ENCODE measurements around the gene GFPT2. TPM values are rescaled to one million over a fixed set of nuclear protein-coding genes. Genes with fewer than 3 reads are reported as not detected.
A peak's percentile ranks its signal among the peaks of the same experiment; 100 is the strongest.

Gene GFPT2
- polyA plus RNA-seq, 4 donors = 0.54 to 4.5 (median 1.1) TPM

- DNase-seq = no peak
- Histone ChIP-seq H3K9me3 (ENCODE audit: control insufficient read depth in 2 of 2, insufficient read depth in 1 of 2, low read depth in 1 of 2, low read length in 1 of 2) (no peaks in the 10 kb centered on the region), H3K4me3 (ENCODE audit: low read depth in 1 of 3, low read length in 3 of 3) (no peak overlapping the region), H3K27me3 (ENCODE audit: control insufficient read depth in 3 of 3, insufficient read depth in 3 of 3, low read length in 3 of 3) (no peaks in the 10 kb centered on the region), H3K27ac (ENCODE audit: low read depth in 1 of 3, low read length in 2 of 3) (no peak overlapping the region), H3K36me3 (ENCODE audit: control insufficient read depth in 3 of 3, insufficient read depth in 2 of 3, low read depth in 1 of 3, low read length in 3 of 3) (no peaks in the 10 kb centered on the region), H3K4me1 (ENCODE audit: control insufficient read depth in 3 of 3, insufficient read depth in 2 of 3, low read depth in 1 of 3, low read length in 2 of 3) (no peaks in the 10 kb centered on the region)
- FAIRE-seq = no peak
- WGBS, 3 donors = 86 to 90% (median 86%) methylated on average over 22 to 23 of the region's 23 CpGs
Measured at GRCh38 chr5:180318456-180319089, 34.6 kb downstream of the GFPT2 start.

- FAIRE-seq = no peak
- WGBS, 3 donors = 90 to 92% (median 91%) methylated on average over 20 of the region's 20 CpGs
Measured at GRCh38 chr5:180316586-180316985, 36.5 kb downstream of the GFPT2 start.

GRCh38 chr5:180315762-180316212 is 37.3 kb downstream of the GFPT2 start:
- no peak overlapping the region for H3K27ac ChIP-seq (ENCODE audit: low read depth in 1 of 3, low read length in 2 of 3)
- FAIRE-seq (no peak), DNase-seq (peak; percentile 47 to 60)
- no peaks in the 10 kb centered on the region for H3K27me3 ChIP-seq (ENCODE audit: control insufficient read depth in 3 of 3, insufficient read depth in 3 of 3, low read length in 3 of 3)
- 62 to 65% (median 62%) methylated on average over 9 of the region's 9 CpGs for WGBS, 3 donors
- H3K4me3 ChIP-seq (ENCODE audit: low read depth in 1 of 3, low read length in 3 of 3) = no peak overlapping the region
- H3K9me3 ChIP-seq (ENCODE audit: control insufficient read depth in 2 of 2, insufficient read depth in 1 of 2, low read depth in 1 of 2, low read length in 1 of 2) = no peaks in the 10 kb centered on the region
- H3K4me1 ChIP-seq (ENCODE audit: control insufficient read depth in 3 of 3, insufficient read depth in 2 of 3, low read depth in 1 of 3, low read length in 2 of 3) = no peaks in the 10 kb centered on the region
- no peaks in the 10 kb centered on the region for H3K36me3 ChIP-seq (ENCODE audit: control insufficient read depth in 3 of 3, insufficient read depth in 2 of 3, low read depth in 1 of 3, low read length in 3 of 3)

More at GRCh38 chr5:180316586-180316985, 36.5 kb downstream of the GFPT2 start:
- Histone ChIP-seq H3K27ac (ENCODE audit: low read depth in 1 of 3, low read length in 2 of 3) (no peak overlapping the region), H3K9me3 (ENCODE audit: control insufficient read depth in 2 of 2, insufficient read depth in 1 of 2, low read depth in 1 of 2, low read length in 1 of 2) (no peaks in the 10 kb centered on the region), H3K4me3 (ENCODE audit: low read depth in 1 of 3, low read length in 3 of 3) (no peak overlapping the region), H3K27me3 (ENCODE audit: control insufficient read depth in 3 of 3, insufficient read depth in 3 of 3, low read length in 3 of 3) (no peaks in the 10 kb centered on the region), H3K36me3 (ENCODE audit: control insufficient read depth in 3 of 3, insufficient read depth in 2 of 3, low read depth in 1 of 3, low read length in 3 of 3) (no peaks in the 10 kb centered on the region), H3K4me1 (ENCODE audit: control insufficient read depth in 3 of 3, insufficient read depth in 2 of 3, low read depth in 1 of 3, low read length in 2 of 3) (no peaks in the 10 kb centered on the region)
- DNase-seq = no peak

DNA sequence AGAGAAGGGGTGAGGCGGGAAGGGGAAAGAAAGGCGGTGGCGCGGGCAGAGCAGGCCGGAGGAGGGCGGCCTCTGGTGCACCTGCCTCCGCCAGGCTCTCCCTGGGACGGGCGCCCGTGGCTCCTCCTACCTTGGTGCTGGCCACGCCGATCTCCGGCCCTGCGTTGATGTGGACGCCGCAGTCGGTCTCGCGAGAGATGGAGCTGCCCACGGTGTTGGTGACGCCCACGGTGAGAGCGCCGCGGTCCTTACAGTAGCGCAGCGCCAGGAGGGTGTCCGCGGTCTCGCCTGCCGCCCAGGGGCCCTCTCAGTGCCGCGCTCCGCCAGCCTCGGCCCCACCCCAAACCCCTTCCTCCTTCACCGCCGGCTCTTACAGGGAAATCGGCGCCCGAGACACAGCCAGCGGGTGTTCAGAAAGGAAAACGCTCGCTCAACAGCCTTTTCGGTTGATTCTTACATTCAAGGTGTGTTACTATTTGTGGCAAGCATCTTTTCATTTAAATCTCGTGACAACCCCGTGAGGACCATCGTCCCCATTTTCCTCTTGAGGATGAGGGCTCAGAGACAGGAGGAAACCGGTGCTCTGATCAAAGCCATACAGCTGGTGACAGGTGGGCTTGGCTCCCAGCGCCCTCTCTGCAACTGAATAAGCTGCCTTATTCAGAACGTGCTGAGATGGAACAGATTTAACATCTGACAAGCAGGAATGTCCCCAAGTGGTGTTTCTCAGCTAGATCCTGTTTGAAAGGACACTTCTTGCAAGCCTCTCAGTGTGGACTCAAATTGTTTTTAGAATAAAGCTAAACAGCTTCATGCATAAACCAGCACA is 39.2 kb downstream of the GFPT2 start:
- H3K4me1 ChIP-seq (ENCODE audit: control insufficient read depth in 3 of 3, insufficient read depth in 2 of 3, low read depth in 1 of 3, low read length in 2 of 3) = no peaks in the 10 kb centered on the region
- peak; percentile 68 to 86 for DNase-seq
- no peaks in the 10 kb centered on the region for H3K9me3 ChIP-seq (ENCODE audit: control insufficient read depth in 2 of 2, insufficient read depth in 1 of 2, low read depth in 1 of 2, low read length in 1 of 2)
- peak overlapping the region in 1 of 3 donors; percentile 84 for H3K27ac ChIP-seq (ENCODE audit: low read depth in 1 of 3, low read length in 2 of 3)
- FAIRE-seq = no peak
- H3K4me3 ChIP-seq (ENCODE audit: low read depth in 1 of 3, low read length in 3 of 3) = peak overlapping the region in 2 of 3 donors; percentile 28 to 66
- 60 to 91% (median 63%) methylated on average over 43 to 50 of the region's 50 CpGs for whole genome bisulfite sequencing, 3 donors
- H3K36me3 ChIP-seq (ENCODE audit: control insufficient read depth in 3 of 3, insufficient read depth in 2 of 3, low read depth in 1 of 3, low read length in 3 of 3) = no peaks in the 10 kb centered on the region
- H3K27me3 ChIP-seq (ENCODE audit: control insufficient read depth in 3 of 3, insufficient read depth in 3 of 3, low read length in 3 of 3) = no peaks in the 10 kb centered on the region

DNA sequence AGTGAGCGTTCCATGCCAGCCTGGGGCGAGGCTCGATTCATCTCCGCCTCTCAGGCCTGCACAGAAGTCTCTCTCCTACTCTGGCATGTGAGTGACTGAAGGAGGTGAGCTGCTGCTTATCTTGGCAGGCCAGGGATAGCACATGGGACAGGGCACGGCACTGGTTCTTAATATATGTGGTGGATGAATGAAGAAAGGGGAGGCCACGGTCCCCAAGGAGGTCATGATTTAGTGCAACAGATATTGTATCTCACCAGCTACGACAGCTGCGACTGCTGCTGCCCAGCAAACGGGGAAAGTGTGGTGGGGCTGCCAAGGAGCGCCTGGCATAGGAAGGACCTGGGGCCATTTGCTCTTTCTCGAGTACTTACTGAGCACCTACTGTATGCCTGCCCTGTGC is 41.9 kb downstream of the GFPT2 start:
- 85 to 92% (median 92%) methylated on average over 11 of the region's 11 CpGs for WGBS, 3 donors
- no peak for FAIRE-seq

DNA sequence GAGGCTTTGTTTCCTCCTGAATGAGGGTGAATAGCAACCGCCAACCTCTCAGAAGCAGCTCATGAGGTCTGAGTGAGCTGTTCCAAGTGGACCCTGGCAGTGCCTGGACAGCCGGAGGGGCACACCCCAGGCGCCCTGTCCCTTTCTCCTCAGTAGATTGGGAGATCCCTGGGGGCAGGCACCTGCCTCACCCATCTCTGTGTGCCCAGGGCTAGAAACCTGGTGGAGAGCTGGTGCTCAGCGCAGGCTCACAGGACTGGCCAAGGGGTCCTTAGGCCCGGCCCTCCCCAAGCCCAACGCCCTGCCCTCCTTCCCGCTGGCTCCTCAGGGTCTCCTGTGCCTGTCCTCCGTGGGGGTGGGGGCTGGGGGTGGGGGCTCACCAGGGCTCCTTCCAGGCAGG is 46.3 kb downstream of the GFPT2 start:
- Histone ChIP-seq H3K36me3 (ENCODE audit: control insufficient read depth in 3 of 3, insufficient read depth in 2 of 3, low read depth in 1 of 3, low read length in 3 of 3) (peaks cover 0 to 3% (median 0%) of the 10 kb centered on the region in 3 donors), H3K27ac (ENCODE audit: low read depth in 1 of 3, low read length in 2 of 3) (no peak overlapping the region), H3K4me3 (ENCODE audit: low read depth in 1 of 3, low read length in 3 of 3) (no peak overlapping the region), H3K9me3 (ENCODE audit: control insufficient read depth in 2 of 2, insufficient read depth in 1 of 2, low read depth in 1 of 2, low read length in 1 of 2) (no peaks in the 10 kb centered on the region), H3K4me1 (ENCODE audit: control insufficient read depth in 3 of 3, insufficient read depth in 2 of 3, low read depth in 1 of 3, low read length in 2 of 3) (no peaks in the 10 kb centered on the region), H3K27me3 (ENCODE audit: control insufficient read depth in 3 of 3, insufficient read depth in 3 of 3, low read length in 3 of 3) (no peaks in the 10 kb centered on the region)
- DNase-seq (no peak), FAIRE-seq (no peak)
- WGBS, 3 donors = 84 to 86% (median 85%) methylated on average over 4 to 8 of the region's 8 CpGs

More for the DNA sequence above, 41.9 kb downstream of the GFPT2 start:
- Histone ChIP-seq H3K27me3 (ENCODE audit: control insufficient read depth in 3 of 3, insufficient read depth in 3 of 3, low read length in 3 of 3) (no peaks in the 10 kb centered on the region), H3K27ac (ENCODE audit: low read depth in 1 of 3, low read length in 2 of 3) (no peak overlapping the region), H3K4me1 (ENCODE audit: control insufficient read depth in 3 of 3, insufficient read depth in 2 of 3, low read depth in 1 of 3, low read length in 2 of 3) (no peaks in the 10 kb centered on the region), H3K36me3 (ENCODE audit: control insufficient read depth in 3 of 3, insufficient read depth in 2 of 3, low read depth in 1 of 3, low read length in 3 of 3) (no peaks in the 10 kb centered on the region), H3K4me3 (ENCODE audit: low read depth in 1 of 3, low read length in 3 of 3) (no peak overlapping the region), H3K9me3 (ENCODE audit: control insufficient read depth in 2 of 2, insufficient read depth in 1 of 2, low read depth in 1 of 2, low read length in 1 of 2) (no peaks in the 10 kb centered on the region)
- no peak for DNase-seq

- Histone ChIP-seq H3K4me3 (ENCODE audit: low read depth in 1 of 3, low read length in 3 of 3) (no peak overlapping the region), H3K9me3 (ENCODE audit: control insufficient read depth in 2 of 2, insufficient read depth in 1 of 2, low read depth in 1 of 2, low read length in 1 of 2) (no peaks in the 10 kb centered on the region), H3K27ac (ENCODE audit: low read depth in 1 of 3, low read length in 2 of 3) (no peak overlapping the region), H3K36me3 (ENCODE audit: control insufficient read depth in 3 of 3, insufficient read depth in 2 of 3, low read depth in 1 of 3, low read length in 3 of 3) (peaks cover 0 to 3% (median 0%) of the 10 kb centered on the region in 3 donors), H3K4me1 (ENCODE audit: control insufficient read depth in 3 of 3, insufficient read depth in 2 of 3, low read depth in 1 of 3, low read length in 2 of 3) (no peaks in the 10 kb centered on the region), H3K27me3 (ENCODE audit: control insufficient read depth in 3 of 3, insufficient read depth in 3 of 3, low read length in 3 of 3) (no peaks in the 10 kb centered on the region)
- no peak for FAIRE-seq
- WGBS, 3 donors = 84 to 87% (median 87%) methylated on average over 12 of the region's 12 CpGs
- DNase-seq = no peak
Measured at GRCh38 chr5:180305481-180305880, 47.7 kb downstream of the GFPT2 start.

GRCh38 chr5:180304431-180305375 is 48.4 kb downstream of the GFPT2 start:
- Histone ChIP-seq H3K9me3 (ENCODE audit: control insufficient read depth in 2 of 2, insufficient read depth in 1 of 2, low read depth in 1 of 2, low read length in 1 of 2) (no peaks in the 10 kb centered on the region), H3K4me3 (ENCODE audit: low read depth in 1 of 3, low read length in 3 of 3) (no peak overlapping the region), H3K4me1 (ENCODE audit: control insufficient read depth in 3 of 3, insufficient read depth in 2 of 3, low read depth in 1 of 3, low read length in 2 of 3) (no peaks in the 10 kb centered on the region), H3K27ac (ENCODE audit: low read depth in 1 of 3, low read length in 2 of 3) (no peak overlapping the region), H3K36me3 (ENCODE audit: control insufficient read depth in 3 of 3, insufficient read depth in 2 of 3, low read depth in 1 of 3, low read length in 3 of 3) (peaks cover 0 to 3% (median 0%) of the 10 kb centered on the region in 3 donors), H3K27me3 (ENCODE audit: control insufficient read depth in 3 of 3, insufficient read depth in 3 of 3, low read length in 3 of 3) (no peaks in the 10 kb centered on the region)
- DNase-seq (no peak), FAIRE-seq (no peak)
- 70 to 80% (median 71%) methylated on average over 18 of the region's 18 CpGs for WGBS, 3 donors

All from small intestine (tissue), 7 donors.